Mucosa of rectum (tissue), 2 donors: ENCODE measurements around the gene CDC42BPB.

Experiments
- H3K27ac ChIP-seq, 2 donors: one replicate each; pipeline ENCODE4 v1.7.0; 2013; ENCODE audit warnings: inconsistent platforms in 2 of 2, low read depth in 2 of 2, low read length in 2 of 2
- H3K27me3 ChIP-seq, 2 donors: one replicate each; pipeline ENCODE4 v1.7.0; 2013; ENCODE audit warnings: low read length in 2 of 2; ENCODE audit not compliant: control insufficient read depth in 2 of 2, insufficient read depth in 2 of 2
- H3K36me3 ChIP-seq, 2 donors: one replicate each; pipeline ENCODE4 v1.7.0; 2013; ENCODE audit warnings: low read length in 2 of 2; ENCODE audit not compliant: control insufficient read depth in 2 of 2, insufficient read depth in 2 of 2
- H3K4me1 ChIP-seq, 2 donors: one replicate each; pipeline ENCODE4 v1.7.0; 2013; ENCODE audit warnings: low read length in 2 of 2, mild to moderate bottlenecking in 1 of 2; ENCODE audit not compliant: control insufficient read depth in 2 of 2, insufficient read depth in 2 of 2
- H3K4me3 ChIP-seq, 2 donors: one replicate each; pipeline ENCODE4 v1.7.0; 2013; ENCODE audit warnings: low read length in 2 of 2
- H3K9ac ChIP-seq, 2 donors: one replicate each; pipeline ENCODE4 v1.7.0; 2013; ENCODE audit warnings: low read length in 2 of 2, low read depth in 1 of 2, mild to moderate bottlenecking in 1 of 2
- H3K9me3 ChIP-seq, 2 donors: one replicate each; pipeline ENCODE4 v1.7.0; 2013; ENCODE audit warnings: low read length in 2 of 2; ENCODE audit not compliant: control insufficient read depth in 2 of 2
- donor health status: healthy.
- donor health status: Normal muscosa, but diverticular disease.

Gene CDC42BPB

DNA sequence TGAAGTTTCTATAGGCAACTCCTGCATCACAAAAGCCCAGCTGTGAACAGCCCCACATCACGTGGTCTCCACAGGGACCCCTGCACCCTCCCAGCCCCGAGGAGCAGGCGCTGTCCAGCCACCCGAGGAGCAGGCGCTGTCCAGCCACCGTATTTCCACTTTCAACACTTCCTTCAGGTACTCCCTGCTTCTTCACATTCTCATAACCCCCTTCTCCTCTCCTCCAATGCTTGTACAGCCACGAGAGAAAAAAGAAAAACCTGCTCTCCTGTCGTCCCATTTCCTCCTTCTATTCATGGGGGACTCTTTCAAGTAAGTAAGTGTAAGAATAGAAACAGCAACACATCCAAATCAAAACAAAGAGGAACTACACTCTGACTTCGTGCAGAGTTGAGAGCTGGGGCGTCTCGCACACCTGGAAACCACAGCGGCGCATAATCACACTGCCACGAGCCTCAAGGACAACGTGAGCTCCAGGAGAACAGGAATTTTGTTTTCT, 11.9 kb downstream of the CDC42BPB start:
- H3K36me3 ChIP-seq, result peaks cover 11 to 12% of the 10 kb centered on the region in 2 donors
- peaks cover 0 to 3% of the 10 kb centered on the region in 2 donors for H3K4me1 ChIP-seq
- no peaks in the 10 kb centered on the region for H3K27me3 ChIP-seq
- H3K9me3 ChIP-seq, result no peaks in the 10 kb centered on the region
- no peak overlapping the region for H3K9ac ChIP-seq
- H3K4me3 ChIP-seq, result no peak overlapping the region
- no peak overlapping the region for H3K27ac ChIP-seq

DNA sequence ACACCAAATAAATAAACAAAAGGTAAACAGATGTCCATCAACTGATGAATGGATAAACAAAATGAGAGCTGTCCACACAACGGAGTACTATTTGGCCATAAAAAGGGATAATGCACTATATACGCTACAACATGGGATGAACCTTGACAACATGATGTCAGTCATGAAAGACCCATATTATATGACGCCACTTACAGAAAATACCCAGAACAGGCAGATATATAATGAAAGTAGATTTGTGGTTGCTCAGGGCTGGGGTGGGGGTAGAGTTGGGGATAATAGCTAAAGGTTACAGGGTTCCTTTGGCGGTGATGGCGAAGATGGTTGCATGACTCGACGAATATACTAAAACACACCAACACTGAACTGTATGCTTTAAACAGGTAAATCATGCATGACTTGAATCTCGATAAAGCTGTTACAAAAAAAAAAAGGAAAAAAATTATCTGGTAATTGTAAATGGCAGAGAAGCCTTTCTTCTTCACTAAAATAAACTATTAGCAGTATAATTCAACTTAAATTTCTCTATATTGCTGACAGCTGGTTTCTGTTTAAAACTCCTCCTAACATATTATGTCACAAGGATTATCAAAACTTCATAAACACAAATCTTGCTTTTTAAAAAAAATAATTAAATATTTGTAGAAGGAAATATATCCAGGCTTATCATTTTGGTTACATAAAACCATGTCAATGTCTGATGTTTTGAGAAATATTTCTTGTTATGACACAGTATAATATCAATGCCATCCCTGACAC, 13.9 kb downstream of the CDC42BPB start:
- H3K4me3 ChIP-seq, result no peak overlapping the region
- no peak overlapping the region for H3K9ac ChIP-seq
- peaks cover 11 to 12% of the 10 kb centered on the region in 2 donors for H3K36me3 ChIP-seq
- no peaks in the 10 kb centered on the region for H3K9me3 ChIP-seq
- H3K4me1 ChIP-seq, result peaks cover 0 to 3% of the 10 kb centered on the region in 2 donors
- H3K27ac ChIP-seq, result no peak overlapping the region
- no peaks in the 10 kb centered on the region for H3K27me3 ChIP-seq

DNA sequence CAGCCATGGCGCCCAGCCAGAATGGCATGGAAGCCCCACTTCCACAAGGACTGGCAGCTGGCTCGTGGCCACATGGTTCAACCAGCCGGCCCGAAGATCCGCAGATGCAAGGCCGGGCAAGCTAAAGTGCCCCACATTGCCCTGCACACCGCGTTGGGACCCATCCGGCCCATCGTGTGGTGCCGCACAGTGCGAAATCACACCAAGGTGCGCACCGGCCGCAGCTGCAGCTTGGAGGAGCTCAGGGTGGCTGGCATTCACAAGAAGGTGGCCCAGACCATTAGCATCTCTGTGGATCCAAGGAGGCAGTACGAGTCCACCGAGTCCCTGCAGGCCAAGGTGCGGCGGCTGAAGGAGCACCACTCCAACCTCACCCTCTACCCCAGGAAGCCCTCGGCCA, 15.9 kb downstream of the CDC42BPB start:
- Histone ChIP-seq H3K4me1 (peaks cover 0 to 3% of the 10 kb centered on the region in 2 donors), H3K27ac (no peak overlapping the region), H3K9ac (no peak overlapping the region)

DNA sequence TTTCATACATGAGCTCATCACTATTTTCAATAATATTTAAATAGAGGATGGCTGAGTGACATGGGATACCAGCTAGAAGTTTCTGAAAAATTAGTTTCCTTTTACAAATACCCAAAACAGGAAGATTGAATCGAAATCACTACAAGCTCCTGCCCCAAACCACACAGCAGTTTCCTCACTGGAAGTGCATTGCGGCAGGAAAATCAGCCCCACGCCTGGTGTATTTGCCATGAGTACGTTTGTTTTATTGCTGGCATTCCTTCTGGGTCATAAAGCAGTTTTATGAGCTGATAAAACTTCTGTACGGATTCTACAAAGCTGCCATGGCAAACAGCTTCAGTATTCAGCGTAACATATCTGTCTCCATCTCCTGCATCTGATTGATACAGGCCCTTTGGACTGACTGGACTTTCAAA, 23.7 kb downstream of the CDC42BPB start:
- Histone ChIP-seq H3K36me3 (no peaks in the 10 kb centered on the region), H3K4me1 (peaks cover 15 to 25% of the 10 kb centered on the region in 2 donors), H3K9me3 (no peaks in the 10 kb centered on the region), H3K9ac (no peak overlapping the region), H3K4me3 (peak overlapping the region in 1 of 2 donors; percentile 10), H3K27ac (peak overlapping the region; percentile 13 to 52), H3K27me3 (no peaks in the 10 kb centered on the region)

More for the DNA sequence above, 15.9 kb downstream of the CDC42BPB start:
- Histone ChIP-seq H3K4me3 (no peak overlapping the region), H3K9me3 (no peaks in the 10 kb centered on the region), H3K27me3 (no peaks in the 10 kb centered on the region), H3K36me3 (peaks cover 11 to 12% of the 10 kb centered on the region in 2 donors)

DNA sequence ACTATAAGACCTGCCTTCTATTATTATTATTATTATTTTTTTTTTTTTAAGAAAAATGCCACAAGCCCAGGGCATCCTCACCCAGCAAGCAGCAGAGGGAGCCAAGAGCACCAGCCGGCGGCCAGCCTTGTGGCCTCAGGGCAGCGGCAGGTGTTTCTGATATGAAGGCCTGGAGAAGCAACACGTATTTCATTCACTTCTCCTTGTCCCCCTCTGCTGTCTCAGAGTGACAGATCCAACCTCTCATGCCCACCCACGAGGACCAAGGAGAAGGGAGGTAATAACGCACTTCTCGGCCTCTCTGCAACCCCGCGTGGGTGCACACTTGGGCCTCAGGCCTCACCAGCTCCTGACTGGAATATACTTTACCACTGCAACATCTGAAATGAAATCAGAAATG, 25.4 kb downstream of the CDC42BPB start:
- no peaks in the 10 kb centered on the region for H3K9me3 ChIP-seq
- no peaks in the 10 kb centered on the region for H3K27me3 ChIP-seq
- H3K9ac ChIP-seq, result no peak overlapping the region
- no peaks in the 10 kb centered on the region for H3K36me3 ChIP-seq
- H3K4me1 ChIP-seq, result peaks cover 22 to 34% of the 10 kb centered on the region in 2 donors
- H3K27ac ChIP-seq, result peak overlapping the region in 1 of 2 donors; percentile 61
- no peak overlapping the region for H3K4me3 ChIP-seq

DNA sequence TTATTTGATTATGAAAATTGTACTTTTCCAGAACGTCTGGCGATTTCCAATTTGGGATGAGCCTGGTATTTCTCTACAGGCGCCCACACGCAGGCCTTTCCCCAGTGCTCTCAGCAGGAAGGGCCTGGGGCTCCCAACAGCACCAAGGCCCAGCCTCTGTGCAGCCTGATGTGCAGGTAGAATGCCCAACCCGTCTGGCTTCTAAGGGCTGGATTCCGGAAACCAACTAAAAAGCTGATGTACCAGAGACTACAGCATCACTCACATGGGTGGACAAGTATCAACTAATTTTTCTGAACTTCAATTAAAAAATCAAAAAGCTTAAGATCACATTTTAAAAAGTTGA, 25.8 kb downstream of the CDC42BPB start:
- peak overlapping the region; percentile 41 to 70 for H3K27ac ChIP-seq
- peaks cover 22 to 37% of the 10 kb centered on the region in 2 donors for H3K4me1 ChIP-seq
- H3K9ac ChIP-seq, result peak overlapping the region in 1 of 2 donors; percentile 20
- H3K4me3 ChIP-seq, result no peak overlapping the region
- H3K27me3 ChIP-seq, result no peaks in the 10 kb centered on the region
- no peaks in the 10 kb centered on the region for H3K36me3 ChIP-seq
- no peaks in the 10 kb centered on the region for H3K9me3 ChIP-seq

DNA sequence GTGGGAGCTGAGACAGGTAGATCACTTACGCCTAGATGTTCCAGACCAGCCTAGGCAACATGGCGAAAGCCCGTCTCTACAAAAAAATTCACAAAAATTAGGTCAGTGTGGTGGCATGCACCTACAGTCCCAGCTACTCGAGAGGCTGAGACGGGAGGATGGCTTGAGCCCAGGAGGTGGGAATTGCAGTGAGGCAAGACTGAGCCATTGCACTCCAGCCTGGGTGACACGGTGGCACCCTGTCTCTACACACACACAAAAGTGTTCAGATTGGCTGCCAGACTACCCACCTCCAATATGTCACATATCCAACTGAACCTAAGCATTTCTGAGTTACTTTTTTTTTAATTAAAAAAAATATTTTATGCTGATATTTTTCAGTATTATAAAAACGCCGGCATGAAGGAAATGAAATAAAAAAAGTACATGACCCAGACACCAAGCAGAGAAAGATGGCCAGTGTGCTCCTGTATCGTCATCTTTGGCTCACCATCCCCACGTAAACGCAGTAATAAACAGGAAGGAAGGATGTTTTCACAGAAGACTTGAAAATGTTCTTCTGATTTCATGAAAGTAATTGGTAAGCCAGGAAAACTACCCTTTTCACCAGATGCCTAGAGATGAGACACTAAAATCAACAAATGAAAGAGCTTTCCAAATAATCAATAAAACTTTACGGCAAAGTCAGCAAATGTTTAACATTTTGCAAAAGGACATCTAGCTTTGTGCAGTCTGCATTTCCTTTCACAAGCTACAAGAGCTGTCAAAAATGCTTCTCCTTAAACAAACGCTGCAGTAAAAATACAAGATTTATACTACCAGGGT, 26.4 kb downstream of the CDC42BPB start:
- H3K9ac ChIP-seq, result peak overlapping the region in 1 of 2 donors; percentile 20
- no peaks in the 10 kb centered on the region for H3K36me3 ChIP-seq
- peaks cover 22 to 37% of the 10 kb centered on the region in 2 donors for H3K4me1 ChIP-seq
- no peak overlapping the region for H3K4me3 ChIP-seq
- peak overlapping the region; percentile 41 to 70 for H3K27ac ChIP-seq
- no peaks in the 10 kb centered on the region for H3K9me3 ChIP-seq
- no peaks in the 10 kb centered on the region for H3K27me3 ChIP-seq

DNA sequence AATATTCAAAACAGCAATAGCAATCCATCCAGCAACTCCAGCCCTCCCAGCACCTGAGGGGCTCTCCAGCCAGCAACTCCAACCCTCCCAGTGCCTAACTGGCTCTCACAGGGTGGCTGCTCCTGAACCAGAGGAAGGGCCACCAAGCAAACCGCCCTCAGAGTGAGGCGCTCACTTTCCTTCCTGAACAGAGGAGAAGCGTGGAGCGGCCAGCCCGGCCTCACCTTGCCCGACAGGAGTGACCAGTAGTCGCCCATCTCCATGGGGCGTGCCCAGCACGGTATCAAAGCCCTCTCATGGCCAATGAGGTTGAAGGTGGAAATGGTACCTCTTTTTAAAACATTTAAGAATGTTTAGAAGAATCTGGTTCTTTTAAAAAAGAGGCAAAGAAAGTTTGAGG, 27.4 kb downstream of the CDC42BPB start:
- Histone ChIP-seq H3K9ac (no peak overlapping the region), H3K36me3 (no peaks in the 10 kb centered on the region), H3K9me3 (no peaks in the 10 kb centered on the region), H3K4me3 (no peak overlapping the region), H3K4me1 (peaks cover 22 to 37% of the 10 kb centered on the region in 2 donors), H3K27me3 (no peaks in the 10 kb centered on the region), H3K27ac (no peak overlapping the region)

DNA sequence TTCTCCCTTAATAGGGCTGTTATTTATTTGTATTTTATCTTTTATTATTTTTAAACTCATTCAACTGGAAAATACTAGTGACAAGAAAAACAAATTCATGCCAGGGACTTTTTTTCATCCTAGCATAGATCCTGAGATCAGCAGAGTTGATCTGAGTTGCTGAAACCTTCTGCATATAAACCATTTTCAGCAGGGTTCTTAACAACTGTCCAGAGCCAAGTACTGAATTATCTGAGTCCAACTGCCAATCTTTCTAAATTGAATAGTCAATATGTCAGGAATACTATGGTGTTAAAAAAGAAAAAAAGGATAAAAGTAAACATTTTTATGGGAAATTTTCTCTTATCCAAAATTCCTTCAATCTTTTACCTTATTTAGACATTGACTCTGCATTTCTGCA, 28.6 kb downstream of the CDC42BPB start:
- H3K27me3 ChIP-seq, result no peaks in the 10 kb centered on the region
- H3K9ac ChIP-seq, result no peak overlapping the region
- no peaks in the 10 kb centered on the region for H3K9me3 ChIP-seq
- peaks cover 21 to 32% of the 10 kb centered on the region in 2 donors for H3K4me1 ChIP-seq
- H3K27ac ChIP-seq, result no peak overlapping the region
- no peak overlapping the region for H3K4me3 ChIP-seq
- H3K36me3 ChIP-seq, result no peaks in the 10 kb centered on the region

DNA sequence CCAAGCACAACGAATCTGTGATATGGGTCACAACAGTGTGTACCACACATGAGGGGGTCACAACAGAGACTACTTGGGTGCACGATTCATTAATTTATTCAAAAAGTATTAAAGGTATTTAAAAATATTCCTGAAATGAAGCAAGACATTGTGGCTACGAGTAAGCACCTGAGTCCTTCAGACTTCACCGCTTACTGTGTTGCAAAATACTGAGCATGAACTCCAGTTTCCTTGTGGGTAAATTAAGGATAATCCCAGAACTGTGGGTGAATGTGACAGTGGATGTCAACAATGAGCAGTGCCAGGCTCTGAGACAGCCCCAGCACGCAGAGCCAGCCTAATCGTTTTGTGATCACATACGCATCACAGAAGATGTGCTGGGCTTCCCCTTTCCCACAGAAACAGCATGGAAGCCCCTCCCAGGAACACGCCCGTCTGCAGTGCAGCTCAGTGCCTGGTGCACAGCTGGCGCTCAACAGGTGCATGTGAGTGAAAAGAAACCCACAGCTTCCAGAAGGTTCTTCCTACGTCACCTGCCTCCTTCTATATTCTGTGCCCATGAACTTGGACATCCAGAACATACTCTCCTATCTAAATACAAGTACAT, 29.1 kb downstream of the CDC42BPB start:
- Histone ChIP-seq H3K27me3 (no peaks in the 10 kb centered on the region), H3K4me1 (peaks cover 23 to 27% of the 10 kb centered on the region in 2 donors), H3K9me3 (no peaks in the 10 kb centered on the region), H3K9ac (no peak overlapping the region), H3K27ac (no peak overlapping the region), H3K4me3 (no peak overlapping the region), H3K36me3 (no peaks in the 10 kb centered on the region)
